ENCODE data around the gene COG2. TPM values are rescaled to one million over a fixed set of nuclear protein-coding genes. Genes with fewer than 3 reads are reported as not detected.

Gene COG2
- polyA plus RNA-seq, 1 experiment = 21.5 TPM

GRCh38 chr1:230701434-230701833 is 59.2 kb downstream of the COG2 start:
- DNase-seq (ENCODE audit: low read depth, low spot score) = no peak
- CTCF ChIA-PET = no interaction called here
- H3K27me3 ChIP-seq (ENCODE audit: control insufficient read depth, insufficient read depth, low read length) = peaks cover 2% of the 10 kb centered on the region
- no peak overlapping the region for H3K27ac ChIP-seq (ENCODE audit: low read depth, low read length)
- H3K4me3 ChIP-seq (ENCODE audit: low read depth, low read length) = no peak overlapping the region
- TF ChIP-seq CTCF (IDR thresholded peaks at IDR 0.05; ENCODE audit: low read depth, low read length) = no peak
- no peaks in the 10 kb centered on the region for H3K9me3 ChIP-seq (ENCODE audit: control insufficient read depth, insufficient read depth, low read length)
- POLR2A ChIA-PET = no interaction called here

- no peak for TF ChIP-seq CTCF (IDR thresholded peaks at IDR 0.05; ENCODE audit: low read depth, low read length)
- Histone ChIP-seq H3K4me3 (ENCODE audit: low read depth, low read length) (no peak overlapping the region), H3K9me3 (ENCODE audit: control insufficient read depth, insufficient read depth, low read length) (no peaks in the 10 kb centered on the region), H3K27ac (ENCODE audit: low read depth, low read length) (no peak overlapping the region), H3K27me3 (ENCODE audit: control insufficient read depth, insufficient read depth, low read length) (peaks cover 2% of the 10 kb centered on the region)
- no peak for DNase-seq (ENCODE audit: low read depth, low spot score)
- ChIA-PET POLR2A (no interaction called here), CTCF (no interaction called here)
Observed at GRCh38 chr1:230701895-230702768, 59.9 kb downstream of the COG2 start.

GRCh38 chr1:230702934-230703678 is 60.8 kb downstream of the COG2 start:
- Histone ChIP-seq H3K4me3 (ENCODE audit: low read depth, low read length) (no peak overlapping the region), H3K27me3 (ENCODE audit: control insufficient read depth, insufficient read depth, low read length) (peaks cover 6% of the 10 kb centered on the region), H3K27ac (ENCODE audit: low read depth, low read length) (peak overlapping the region; percentile 11), H3K9me3 (ENCODE audit: control insufficient read depth, insufficient read depth, low read length) (no peaks in the 10 kb centered on the region)
- no peak for TF ChIP-seq CTCF (IDR thresholded peaks at IDR 0.05; ENCODE audit: low read depth, low read length)
- POLR2A ChIA-PET = no interaction called here
- DNase-seq (ENCODE audit: low read depth, low spot score) = no peak
- CTCF ChIA-PET = no interaction called here

GRCh38 chr1:230703679-230704385 is 61.6 kb downstream of the COG2 start:
- no peak overlapping the region for H3K4me3 ChIP-seq (ENCODE audit: low read depth, low read length)
- ChIA-PET CTCF (interaction anchor here (0.6 kb wide), 1 partner anchor 215 kb away, joined by 3 read pairs; no protein-coding TSS in a partner anchor), POLR2A (no interaction called here)
- no peaks in the 10 kb centered on the region for H3K9me3 ChIP-seq (ENCODE audit: control insufficient read depth, insufficient read depth, low read length)
- H3K27ac ChIP-seq (ENCODE audit: low read depth, low read length) = no peak overlapping the region
- no peak for TF ChIP-seq CTCF (IDR thresholded peaks at IDR 0.05; ENCODE audit: low read depth, low read length)
- H3K27me3 ChIP-seq (ENCODE audit: control insufficient read depth, insufficient read depth, low read length) = peaks cover 6% of the 10 kb centered on the region
- no peak for DNase-seq (ENCODE audit: low read depth, low spot score)

Data from AG04450 (cell line).